ENCODE measurements around the gene GOLGA8T.
"Not testable (repeated sequence)": the region's sequence is repeated elsewhere in the genome, so short reads cannot be mapped to it uniquely, and the experiment has no call there.

GOLGA8T gene

GRCh38 chr15:30134751-30135150 is at the start of gene GOLGA8T:
Gene GOLGA8T (plus strand): TSS chr15:30135051. CDS start chr15:30135149, 98 bp downstream.
- DNase-seq (ENCODE audit: low spot score), result not testable (repeated sequence)

- DNase-seq (ENCODE audit: low spot score), result not testable (repeated sequence)
These were observed 37.0 kb upstream of the GOLGA8T start for GRCh38 chr15:30097827-30098226.

DNA sequence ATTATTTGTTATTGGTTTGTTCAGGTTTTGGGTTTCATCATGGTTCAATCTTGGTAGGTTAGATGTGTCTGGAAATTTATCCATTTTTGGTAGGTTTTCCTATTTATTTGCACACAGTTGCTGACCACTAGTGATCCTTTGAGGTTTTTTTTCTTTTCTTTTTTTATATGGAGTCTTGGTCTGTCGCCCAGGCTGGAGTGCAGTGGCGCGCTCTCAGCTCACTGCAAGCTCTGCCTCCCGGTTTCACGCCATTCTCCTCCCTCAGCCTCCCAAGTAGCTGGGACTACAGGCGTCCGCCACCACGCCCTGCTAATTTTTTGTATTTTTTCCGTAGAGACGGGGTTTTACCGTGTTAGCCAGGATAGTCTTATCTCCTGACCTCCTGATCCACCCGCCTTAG is 32.0 kb upstream of the GOLGA8T start:
- DNase-seq (ENCODE audit: low spot score), result not testable (repeated sequence)

DNA sequence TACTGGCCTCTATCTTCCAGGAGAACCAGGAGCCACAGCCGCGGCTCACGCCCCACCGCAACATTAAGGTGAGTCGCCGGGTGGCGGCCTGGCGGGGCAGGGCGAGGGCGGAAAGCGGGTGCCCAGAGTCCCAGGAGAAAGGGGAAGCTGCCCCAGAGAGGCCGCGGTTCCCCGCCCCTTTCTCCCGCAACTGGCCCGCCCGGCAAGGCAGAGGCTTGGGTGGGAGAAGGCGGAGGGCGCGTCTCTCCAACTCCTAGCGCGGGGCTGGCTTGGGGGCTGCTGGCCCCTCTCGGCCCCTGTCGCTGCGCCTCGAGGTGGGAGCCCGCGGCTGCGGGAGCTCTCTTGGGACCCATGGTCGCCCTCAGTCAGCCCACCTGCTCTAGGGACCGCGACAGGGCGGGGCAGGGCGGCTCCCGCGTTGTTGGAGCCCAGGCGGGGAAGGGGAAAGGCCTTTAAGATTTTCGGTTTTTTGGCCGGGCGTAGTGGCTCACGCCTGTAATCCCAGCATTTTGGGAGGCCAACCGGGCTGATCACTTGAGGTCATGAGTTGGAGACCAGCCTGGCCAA is 30.8 kb upstream of the GOLGA8T start:
- not testable (repeated sequence) for DNase-seq (ENCODE audit: low spot score)

DNA sequence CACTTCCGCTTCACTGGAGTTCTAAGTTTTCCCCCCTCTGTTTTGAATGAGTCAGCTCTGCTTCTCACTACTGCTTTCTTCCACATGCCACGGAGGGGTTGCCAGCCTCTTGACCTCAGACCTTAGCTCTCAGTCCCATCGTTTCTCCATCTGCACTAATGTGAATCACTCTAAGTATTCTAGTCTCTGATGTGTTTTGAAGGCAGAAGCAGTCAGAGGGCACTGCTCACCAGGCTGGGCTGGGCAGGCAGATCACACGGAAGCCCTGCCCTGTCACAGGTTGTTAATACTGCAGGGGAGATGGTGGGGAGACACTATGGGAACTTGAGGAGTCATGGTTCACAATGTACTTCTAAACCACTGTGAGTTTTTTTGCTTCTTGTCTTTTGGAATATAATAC is 24.3 kb upstream of the GOLGA8T start:
- not testable (repeated sequence) for DNase-seq (ENCODE audit: low spot score)

DNA sequence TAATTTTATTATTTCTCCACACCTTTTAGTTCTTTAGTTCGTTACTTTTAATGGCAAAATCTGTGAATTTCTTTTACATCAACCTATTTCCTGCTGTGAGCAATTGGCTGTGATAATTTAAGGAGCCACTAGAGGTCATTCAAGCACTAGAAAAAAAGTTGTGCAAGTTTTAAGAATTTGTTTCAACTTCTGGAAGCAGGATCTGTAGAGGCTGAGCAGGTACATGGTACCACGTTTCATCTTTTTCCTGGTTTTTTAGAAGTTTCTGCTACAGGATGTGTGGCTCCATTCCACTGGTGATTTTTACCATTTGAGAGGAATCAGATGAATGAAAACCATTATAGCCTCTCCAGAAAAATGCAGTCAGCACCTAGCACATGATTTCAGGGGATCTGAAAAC is 4.8 kb upstream of the GOLGA8T start:
- not testable (repeated sequence) for DNase-seq (ENCODE audit: low spot score)

DNA sequence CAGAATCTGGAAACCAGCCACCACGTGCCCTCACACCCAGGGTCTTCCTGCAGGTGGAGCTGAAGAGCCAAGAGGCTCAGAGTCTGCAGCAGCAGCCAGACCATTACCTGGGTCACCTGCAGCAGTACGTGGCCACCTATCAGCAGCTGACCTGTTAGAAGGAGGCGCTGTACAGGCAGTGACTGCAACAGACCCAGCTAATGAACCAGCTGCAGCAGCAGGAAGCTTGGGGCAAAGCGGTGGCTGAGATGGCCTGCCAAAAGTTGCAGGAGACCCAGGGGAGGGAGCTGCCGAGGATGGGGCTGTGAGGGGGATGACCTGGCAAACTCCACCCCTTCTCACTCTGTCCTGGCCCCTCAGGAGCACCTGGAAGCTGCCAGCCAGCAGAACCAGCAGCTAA is 8.4 kb downstream of the GOLGA8T start:
- not testable (repeated sequence) for DNase-seq (ENCODE audit: low spot score)

DNA sequence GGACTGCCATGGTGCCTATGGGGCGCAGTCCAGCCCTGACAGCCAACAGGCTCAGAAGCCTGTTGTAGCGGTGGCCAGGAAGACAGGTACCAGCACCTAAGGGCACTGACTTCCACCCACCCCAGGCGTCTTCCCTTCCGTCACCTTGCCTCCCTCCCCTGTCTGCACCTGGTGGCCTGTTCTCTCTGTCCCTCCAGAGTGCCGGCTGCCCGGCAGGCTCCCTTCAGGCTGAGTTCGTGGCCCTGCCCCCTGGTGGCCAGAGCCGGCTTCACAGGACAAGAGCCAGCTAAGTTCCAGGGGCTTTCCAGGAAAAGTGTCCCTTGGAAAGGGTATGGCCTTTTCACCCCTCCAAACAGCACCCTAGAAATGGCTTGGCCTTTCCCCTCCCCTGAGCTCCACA is 15.0 kb downstream of the GOLGA8T start:
- DNase-seq (ENCODE audit: low spot score), result not testable (repeated sequence)

DNA sequence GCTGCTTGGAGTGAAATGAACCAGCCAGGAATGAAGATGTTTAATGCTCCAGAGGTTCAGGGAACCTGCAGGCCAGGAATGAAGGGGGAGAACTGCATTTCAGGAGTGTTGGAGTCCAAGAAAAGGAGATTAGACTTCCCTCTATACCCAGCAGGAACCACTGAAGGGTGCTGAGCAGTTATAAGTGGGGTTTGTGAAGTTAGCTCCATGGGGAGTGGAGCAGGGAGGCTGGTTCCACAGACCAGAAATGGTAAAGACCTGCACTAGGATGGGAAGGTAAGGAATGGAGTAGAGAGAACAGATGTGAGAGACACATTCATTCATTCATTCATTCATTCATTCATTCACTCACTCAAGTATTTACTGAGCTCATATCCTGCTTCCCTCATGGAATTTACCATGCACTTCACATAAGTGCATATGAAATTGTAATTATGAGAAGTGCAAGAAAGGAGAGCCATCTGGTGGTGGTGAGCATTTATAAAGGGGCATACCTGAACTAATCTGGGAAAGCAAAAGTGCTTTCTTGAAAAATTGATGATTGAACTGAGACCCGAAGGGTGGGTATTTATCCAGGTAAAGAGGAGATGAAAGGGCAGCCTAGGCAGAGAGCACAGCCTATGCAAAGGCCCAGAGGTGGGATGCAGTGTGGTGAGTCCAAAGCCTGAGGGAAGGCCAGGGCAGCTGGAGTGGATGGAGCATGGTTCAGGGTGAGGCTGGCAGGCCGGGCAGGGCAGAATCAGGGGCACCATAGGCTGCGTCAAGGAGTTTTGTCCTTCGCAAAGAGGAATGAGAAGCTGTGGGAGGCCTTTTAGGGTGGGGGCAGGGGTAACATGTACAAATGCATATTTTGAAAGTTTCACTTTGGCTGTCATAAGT is 27.9 kb downstream of the GOLGA8T start:
- DNase-seq (ENCODE audit: low spot score), result not testable (repeated sequence)

DNA sequence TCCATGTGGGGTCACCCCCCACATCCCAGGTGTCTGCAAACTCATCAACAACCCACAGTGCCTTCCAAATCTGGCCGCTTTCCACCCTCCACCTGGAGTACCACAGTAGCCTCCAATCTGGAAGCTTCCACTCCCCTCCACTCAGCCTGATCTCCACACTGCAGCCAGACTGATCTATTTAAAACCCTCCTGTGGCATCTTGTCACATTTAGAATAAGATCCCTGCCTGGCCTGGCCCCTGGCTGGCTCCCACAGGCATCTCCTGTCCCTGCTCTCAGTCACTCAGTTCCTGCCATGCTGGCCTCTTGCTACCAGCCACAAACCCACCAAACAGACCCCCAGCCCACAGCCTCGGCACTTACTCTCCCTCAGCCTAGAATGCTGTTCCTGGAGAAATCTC is 28.9 kb downstream of the GOLGA8T start:
- DNase-seq (ENCODE audit: low spot score), result not testable (repeated sequence)

DNA sequence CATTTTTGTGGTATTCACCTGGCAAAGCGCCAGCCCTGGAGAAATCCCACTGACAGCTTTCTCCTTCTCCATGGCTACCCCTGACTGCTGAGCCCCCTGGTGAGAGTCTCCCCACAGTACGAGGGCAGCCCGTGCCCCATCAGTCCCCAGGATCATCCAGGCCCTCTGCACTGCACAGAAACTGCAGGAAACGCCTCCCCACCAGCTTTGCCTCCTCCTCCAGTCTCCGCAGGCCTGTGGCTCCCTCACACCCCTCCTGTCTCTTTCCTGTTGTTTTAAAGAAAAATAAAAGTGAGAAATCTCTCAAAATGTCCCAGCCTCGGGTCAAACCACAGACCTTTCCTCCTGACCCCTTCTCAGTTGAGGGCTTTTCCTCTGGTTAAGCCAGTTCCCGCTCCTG is 29.4 kb downstream of the GOLGA8T start:
- DNase-seq (ENCODE audit: low spot score), result not testable (repeated sequence)

- DNase-seq (ENCODE audit: low spot score), result not testable (repeated sequence)
These were observed 32.6 kb downstream of the GOLGA8T start for GRCh38 chr15:30167403-30167802.

GRCh38 chr15:30167886-30168285 is 33.0 kb downstream of the GOLGA8T start:
- DNase-seq (ENCODE audit: low spot score), result not testable (repeated sequence)

DNA sequence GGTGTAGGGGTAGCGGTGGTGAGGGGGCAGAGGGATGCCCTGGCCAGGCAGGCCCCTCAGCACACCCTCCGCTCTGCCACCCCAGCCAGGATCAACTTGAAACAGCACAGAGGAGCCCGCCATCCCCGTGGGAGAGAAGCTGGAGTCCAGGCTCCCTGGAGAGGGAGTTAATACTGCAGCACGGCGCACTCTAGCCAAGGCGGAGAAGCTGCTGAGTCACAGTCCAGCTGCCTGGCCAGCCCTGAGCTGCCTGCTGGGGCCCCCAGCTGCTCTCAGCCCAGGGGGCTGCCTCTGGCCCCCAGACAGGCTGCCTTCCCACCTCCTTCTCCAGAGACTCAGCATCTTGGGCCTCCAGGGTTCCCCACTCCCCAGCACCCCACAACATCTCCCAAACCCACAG is 36.6 kb downstream of the GOLGA8T start:
- DNase-seq (ENCODE audit: low spot score), result not testable (repeated sequence)

DNA sequence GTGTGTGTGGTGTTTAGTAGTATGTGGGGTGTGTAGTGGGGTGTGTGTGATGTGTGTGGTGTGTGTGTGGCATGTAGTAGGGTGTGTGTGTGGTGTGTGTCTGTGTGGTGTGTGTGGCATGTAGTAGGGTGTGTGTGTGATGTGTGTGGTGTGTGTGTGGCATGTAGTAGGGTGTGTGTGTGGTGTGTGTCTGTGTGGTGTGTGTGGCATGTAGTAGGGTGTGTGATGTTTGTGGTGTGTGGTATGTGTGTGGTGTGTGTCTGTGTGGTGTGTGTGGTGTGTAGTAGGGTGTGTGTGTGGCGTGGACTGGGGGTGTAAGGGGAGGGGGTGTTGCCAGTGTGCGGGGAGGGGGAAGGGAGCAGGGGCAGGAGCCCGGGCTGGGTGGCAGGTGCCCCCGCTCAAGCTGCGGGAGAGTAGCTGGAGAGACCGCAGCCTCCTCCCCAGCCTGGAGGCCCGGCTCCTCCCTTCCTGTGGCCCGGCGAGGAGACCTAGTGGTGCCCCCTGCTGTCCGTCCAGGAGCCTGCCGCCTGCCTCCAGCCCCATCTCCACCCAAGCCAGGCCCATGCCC is 38.3 kb downstream of the GOLGA8T start:
- DNase-seq (ENCODE audit: low spot score), result not testable (repeated sequence)

DNA sequence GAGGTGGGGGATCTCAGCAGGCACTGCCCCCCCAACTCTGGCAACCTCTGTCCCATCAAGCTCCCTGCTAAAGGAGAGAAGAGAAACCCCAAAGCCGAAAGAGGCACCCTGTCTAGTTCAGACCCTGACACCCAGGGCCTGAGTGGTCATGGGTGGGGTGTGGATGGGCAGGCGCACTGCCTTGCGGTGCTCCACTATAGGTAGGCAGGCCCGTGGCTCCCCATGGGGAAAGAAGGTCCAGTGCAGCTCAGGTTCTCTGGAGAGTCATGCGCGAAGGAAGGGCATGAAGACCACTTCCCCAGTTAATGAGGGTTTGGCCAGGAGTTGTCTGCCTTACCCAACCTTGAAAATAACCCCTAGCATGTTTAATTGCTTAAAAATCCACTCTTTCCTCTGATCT is 40.4 kb downstream of the GOLGA8T start:
- DNase-seq (ENCODE audit: low spot score), result not testable (repeated sequence)

DNA sequence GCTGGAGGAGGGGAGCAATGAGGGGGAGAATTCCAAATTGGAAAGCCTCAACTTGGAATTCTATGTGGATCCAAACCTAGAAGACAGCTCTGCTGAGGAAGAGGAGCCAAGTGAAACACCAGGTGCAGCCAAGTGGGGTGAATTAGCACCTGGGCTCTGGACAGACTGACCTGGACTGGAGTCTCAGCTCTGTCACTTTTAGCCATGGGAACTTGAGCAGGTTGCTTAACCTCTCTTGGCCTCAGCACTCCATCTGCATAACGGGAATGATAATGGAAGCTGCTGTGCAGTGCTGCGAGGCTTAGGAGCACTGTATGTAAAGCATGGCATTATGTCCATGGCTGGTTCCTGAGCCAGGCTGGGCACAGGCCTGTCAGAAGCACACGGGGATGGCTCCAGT is 41.8 kb downstream of the GOLGA8T start:
- DNase-seq (ENCODE audit: low spot score), result not testable (repeated sequence)

GRCh38 chr15:30179814-30180213 is 45.0 kb downstream of the GOLGA8T start:
- not testable (repeated sequence) for DNase-seq (ENCODE audit: low spot score)

DNA sequence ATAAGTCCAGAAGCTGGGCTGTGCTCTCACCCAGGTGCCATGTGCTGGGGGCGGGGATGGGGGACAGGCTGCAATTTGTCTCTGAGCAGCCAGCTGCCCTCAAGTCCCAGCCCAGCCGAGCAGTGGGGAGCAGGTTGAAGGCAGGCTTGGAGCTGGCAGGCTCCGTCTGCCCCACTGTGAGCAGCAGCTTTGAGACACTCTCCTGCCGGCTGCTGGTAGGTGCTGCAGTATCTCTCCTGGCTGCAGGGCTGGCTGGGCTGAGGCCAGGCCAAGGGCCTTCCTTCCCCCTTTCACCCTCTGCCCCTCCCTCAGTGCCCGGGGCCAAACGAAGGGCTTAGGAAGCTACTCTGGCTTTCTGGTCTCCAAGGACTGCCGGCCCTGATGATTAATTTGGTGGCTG is 50.6 kb downstream of the GOLGA8T start:
- not testable (repeated sequence) for DNase-seq (ENCODE audit: low spot score)

- DNase-seq (ENCODE audit: low spot score), result not testable (repeated sequence)
These were observed 52.6 kb downstream of the GOLGA8T start for GRCh38 chr15:30187429-30187828.

DNA sequence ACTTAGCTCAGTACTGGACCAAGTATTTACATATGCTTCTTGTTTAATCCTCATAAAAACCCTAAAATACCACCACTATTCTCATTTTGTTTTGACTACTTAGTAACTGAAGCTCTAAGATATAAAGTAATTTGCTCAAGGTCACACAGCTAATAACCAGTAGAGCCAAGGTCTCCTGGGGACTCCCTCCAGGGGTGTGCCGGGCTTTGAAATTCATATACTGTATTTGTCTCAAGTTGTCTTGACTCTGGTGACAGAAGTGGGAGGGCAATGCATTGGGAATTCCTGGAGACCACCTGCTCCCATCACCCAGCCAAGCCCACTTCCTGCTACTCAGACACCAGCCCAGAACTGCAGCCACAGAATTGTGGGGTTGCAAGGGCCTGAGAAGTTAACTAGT is 54.9 kb downstream of the GOLGA8T start:
- not testable (repeated sequence) for DNase-seq (ENCODE audit: low spot score)

DNA sequence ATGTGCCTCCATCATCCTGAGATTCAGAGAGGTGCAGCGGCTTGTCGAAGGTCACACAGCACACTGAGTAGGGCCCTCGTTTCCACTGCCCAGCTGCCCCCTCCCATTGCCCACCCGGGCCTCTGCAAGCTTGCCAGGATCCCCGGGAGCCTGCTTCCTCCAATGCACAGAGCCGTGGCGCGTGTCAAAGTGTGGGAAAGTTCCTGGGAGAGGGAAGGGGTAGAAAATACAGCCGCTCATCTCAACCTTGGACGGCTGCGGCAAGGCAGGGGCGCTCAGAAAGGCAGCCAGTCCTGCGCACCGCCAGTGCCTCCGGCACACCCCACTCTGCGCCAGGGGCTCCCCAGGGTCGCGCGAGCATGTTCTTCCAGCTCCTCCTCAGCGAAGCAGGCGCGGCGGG is 56.3 kb downstream of the GOLGA8T start:
- not testable (repeated sequence) for DNase-seq (ENCODE audit: low spot score)

DNA sequence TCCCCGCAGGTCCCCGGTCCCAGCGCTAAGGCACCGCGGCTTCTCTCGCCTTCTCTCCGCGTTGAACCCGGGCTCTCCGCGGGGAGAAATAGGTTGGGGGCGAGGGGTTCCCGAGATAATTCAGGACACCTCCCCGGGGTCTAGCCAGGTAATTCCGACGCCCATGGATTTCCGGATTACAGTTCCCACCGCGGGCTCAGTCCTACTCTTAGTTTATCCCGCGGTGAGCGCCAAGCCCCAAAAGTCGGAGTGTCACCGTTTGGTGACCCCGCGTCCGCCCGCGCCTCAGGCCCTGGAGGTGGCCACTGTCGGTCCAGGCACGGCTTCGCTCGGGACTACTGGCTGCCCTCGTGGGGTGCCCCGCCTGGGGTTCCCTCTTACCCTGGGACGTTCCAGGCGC is 56.8 kb downstream of the GOLGA8T start:
- not testable (repeated sequence) for DNase-seq (ENCODE audit: low spot score)

All from SW480 (cell line).